Measurements from ENCODE around the gene OGT.
"Not testable (repeated sequence)": the region's sequence is repeated elsewhere in the genome, so short reads cannot be mapped to it uniquely, and the experiment has no call there.

Gene OGT

DNA sequence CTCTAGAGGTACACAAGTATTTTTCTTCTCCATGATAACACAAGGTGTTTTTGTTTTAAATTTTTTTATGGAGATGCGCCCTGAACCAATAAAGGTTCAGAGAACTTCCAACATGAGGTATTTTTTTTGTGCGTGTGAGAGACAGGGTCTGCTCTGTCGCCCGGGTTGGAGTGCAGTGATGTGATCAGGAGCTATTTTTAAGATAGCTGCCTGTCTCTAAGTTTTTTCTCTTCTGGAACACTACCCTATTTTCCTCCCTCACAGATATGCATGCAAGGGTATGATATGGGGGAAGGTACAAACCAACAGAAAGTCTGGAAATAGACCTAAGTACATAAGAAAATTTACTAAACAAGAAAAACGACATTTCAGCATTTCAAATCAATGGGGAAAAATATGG lies 48.3 kb downstream of the OGT start:
- DNase-seq (ENCODE audit: low read depth) = no peak
- TF ChIP-seq, protein P1, sequence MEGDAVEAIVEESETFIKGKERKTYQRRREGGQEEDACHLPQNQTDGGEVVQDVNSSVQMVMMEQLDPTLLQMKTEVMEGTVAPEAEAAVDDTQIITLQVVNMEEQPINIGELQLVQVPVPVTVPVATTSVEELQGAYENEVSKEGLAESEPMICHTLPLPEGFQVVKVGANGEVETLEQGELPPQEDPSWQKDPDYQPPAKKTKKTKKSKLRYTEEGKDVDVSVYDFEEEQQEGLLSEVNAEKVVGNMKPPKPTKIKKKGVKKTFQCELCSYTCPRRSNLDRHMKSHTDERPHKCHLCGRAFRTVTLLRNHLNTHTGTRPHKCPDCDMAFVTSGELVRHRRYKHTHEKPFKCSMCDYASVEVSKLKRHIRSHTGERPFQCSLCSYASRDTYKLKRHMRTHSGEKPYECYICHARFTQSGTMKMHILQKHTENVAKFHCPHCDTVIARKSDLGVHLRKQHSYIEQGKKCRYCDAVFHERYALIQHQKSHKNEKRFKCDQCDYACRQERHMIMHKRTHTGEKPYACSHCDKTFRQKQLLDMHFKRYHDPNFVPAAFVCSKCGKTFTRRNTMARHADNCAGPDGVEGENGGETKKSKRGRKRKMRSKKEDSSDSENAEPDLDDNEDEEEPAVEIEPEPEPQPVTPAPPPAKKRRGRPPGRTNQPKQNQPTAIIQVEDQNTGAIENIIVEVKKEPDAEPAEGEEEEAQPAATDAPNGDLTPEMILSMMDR (conservative IDR thresholded peaks at IDR 0.05; ENCODE audit: low read length) = no peak
- H3K4me3 ChIP-seq (ENCODE audit: low read length) = no peak overlapping the region

- TF ChIP-seq, protein P1 (conservative IDR thresholded peaks at IDR 0.05; ENCODE audit: low read length) = no peak
- no peak for DNase-seq (ENCODE audit: low read depth)
- H3K4me3 ChIP-seq (ENCODE audit: low read length) = no peak overlapping the region
Observed at GRCh38 chrX:71586929-71587328, 54.0 kb downstream of the OGT start.

DNA sequence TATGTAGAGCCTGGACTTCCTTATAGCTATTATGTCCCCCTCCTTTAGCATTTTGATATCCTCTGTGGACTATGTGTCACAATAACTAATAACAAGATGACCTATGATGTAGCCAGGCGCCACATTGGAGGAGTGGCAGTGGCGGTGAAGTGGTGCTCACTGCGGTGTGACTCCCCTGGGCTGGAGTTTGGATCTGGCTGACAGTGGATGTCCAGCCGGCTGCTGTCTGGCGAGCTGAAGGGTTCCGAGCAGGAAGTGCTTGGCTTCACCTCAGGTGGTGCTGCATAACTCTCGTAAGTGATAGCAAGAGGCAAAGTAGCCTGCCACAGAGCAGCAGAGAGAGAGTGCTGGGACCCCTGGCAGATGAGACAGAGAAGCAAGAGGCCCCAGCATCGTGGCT lies 60.3 kb downstream of the OGT start:
- not testable (repeated sequence) for DNase-seq (ENCODE audit: low read depth)

GRCh38 chrX:71599965-71600364 lies 67.1 kb downstream of the OGT start:
- no peak overlapping the region for H3K4me3 ChIP-seq (ENCODE audit: low read length)
- TF ChIP-seq, protein P1 (conservative IDR thresholded peaks at IDR 0.05; ENCODE audit: low read length) = no peak
- no peak for DNase-seq (ENCODE audit: low read depth)

More for the DNA sequence above, 60.3 kb downstream of the OGT start:
- not testable (repeated sequence) for H3K4me3 ChIP-seq (ENCODE audit: low read length)

GRCh38 chrX:71603618-71604017 lies 70.7 kb downstream of the OGT start:
- no peak for DNase-seq (ENCODE audit: low read depth)
- H3K4me3 ChIP-seq (ENCODE audit: low read length) = no peak overlapping the region
- TF ChIP-seq, protein P1 (conservative IDR thresholded peaks at IDR 0.05; ENCODE audit: low read length) = no peak

DNA sequence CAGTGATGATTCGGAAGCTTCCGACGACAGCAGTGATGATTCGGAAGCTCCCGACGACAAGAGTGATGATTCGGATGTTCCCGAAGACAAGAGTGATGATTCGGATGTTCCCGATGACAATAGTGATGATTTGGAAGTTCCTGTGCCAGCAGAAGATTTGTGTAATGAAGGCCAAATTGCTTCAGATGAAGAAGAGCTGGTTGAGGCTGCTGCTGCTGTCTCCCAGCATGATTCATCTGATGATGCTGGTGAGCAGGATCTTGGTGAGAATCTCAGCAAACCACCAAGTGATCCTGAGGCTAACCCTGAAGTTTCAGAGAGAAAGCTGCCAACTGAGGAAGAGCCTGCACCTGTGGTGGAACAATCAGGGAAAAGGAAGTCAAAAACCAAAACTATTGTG lies 71.2 kb downstream of the OGT start:
- TF ChIP-seq, protein P1 (conservative IDR thresholded peaks at IDR 0.05; ENCODE audit: low read length) = no peak
- H3K4me3 ChIP-seq (ENCODE audit: low read length) = no peak overlapping the region
- no peak for DNase-seq (ENCODE audit: low read depth)

- H3K4me3 ChIP-seq (ENCODE audit: low read length) = no peak overlapping the region
- TF ChIP-seq, protein P1 (conservative IDR thresholded peaks at IDR 0.05; ENCODE audit: low read length) = no peak
- DNase-seq (ENCODE audit: low read depth) = no peak
Observed at GRCh38 chrX:71604796-71605568, 72.1 kb downstream of the OGT start.

Measured in AG10803 (cell line).